Activated T-helper 2 cell treated with anti-CD3 and anti-CD28 coated beads, Interferon-gamma antibody, Interleukin-2, Interleukin-4, amounts not matched to agents 10 μg/mL and 5 μg/mL and 100 μg/mL, durations not matched to agents 14 hours and 24 hours and 36 hours (primary cell): ENCODE measurements around the gene RNF157. TPM values are rescaled to one million over a fixed set of nuclear protein-coding genes. Genes with fewer than 3 reads are reported as not detected.
"Not testable (repeated sequence)": the region's sequence is repeated elsewhere in the genome, so short reads cannot be mapped to it uniquely, and the experiment has no call there.

Experiments used
- DNase-seq: peaks from one replicate; pipeline ENCODE4 v3.0.0; 2021; ENCODE audit warnings: low spot score
- H3K27ac Mint-ChIP-seq: one replicate; pipeline ENCODE4 v1.8.0; 2021; ENCODE audit warnings: mixed read lengths
- H3K27me3 Mint-ChIP-seq: one replicate; pipeline ENCODE4 v1.8.0; 2021; ENCODE audit warnings: low read depth, mixed read lengths
- H3K36me3 Mint-ChIP-seq: one replicate; pipeline ENCODE4 v1.8.0; 2021; ENCODE audit warnings: low read depth, mixed read lengths
- H3K4me1 Mint-ChIP-seq: one replicate; pipeline ENCODE4 v1.8.0; 2021; ENCODE audit warnings: low read depth, mixed read lengths
- H3K4me3 Mint-ChIP-seq: one replicate; pipeline ENCODE4 v1.8.0; 2021; ENCODE audit warnings: low read depth, mild to moderate bottlenecking, moderate library complexity, mixed read lengths
- H3K9me3 Mint-ChIP-seq: one replicate; pipeline ENCODE4 v1.8.0; 2021; ENCODE audit warnings: mixed read lengths
- intact Hi-C: fragments of 100-400 bp; cut with micrococcal nuclease; formaldehyde crosslinking; loops from one replicate; pipeline ENCODE4 v1.15.1; 2023
- total RNA-seq: library from RNA; stranded (reverse); gene quantifications from 2 replicates; pipeline ENCODE4 v1.2.3, GENCODE V29; 2022

Gene RNF157
- total RNA-seq, 1 donor from 2014 or later, result 34.3 TPM

DNA sequence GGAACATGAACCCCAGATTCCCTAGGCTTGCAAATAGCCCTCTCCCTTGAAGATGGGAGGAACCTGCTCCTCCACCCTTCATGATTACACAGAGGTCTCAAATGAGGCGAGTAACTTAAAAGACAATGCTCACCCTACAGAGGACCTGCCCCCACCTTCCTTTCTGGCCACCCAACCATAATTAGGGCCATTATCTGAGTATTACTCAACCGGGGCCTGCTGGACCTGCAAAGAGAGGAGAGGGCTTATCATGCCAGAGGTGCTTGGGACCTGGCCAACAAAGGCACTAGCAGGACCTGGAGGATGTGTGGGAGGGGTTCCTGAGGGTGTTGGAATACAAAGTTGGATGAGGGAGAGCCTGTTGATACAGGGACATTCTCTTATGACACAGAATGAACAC lies 42.4 kb downstream of the RNF157 start:
- Mint-ChIP-seq H3K4me1 (peaks cover 57% of the 10 kb centered on the region), H3K27ac (peak overlapping the region; percentile 1), H3K36me3 (peaks cover 55% of the 10 kb centered on the region), H3K4me3 (no peak overlapping the region), H3K27me3 (no peaks in the 10 kb centered on the region), H3K9me3 (no peaks in the 10 kb centered on the region)
- intact Hi-C loops, result no loop called here
- DNase-seq, result no peak

DNA sequence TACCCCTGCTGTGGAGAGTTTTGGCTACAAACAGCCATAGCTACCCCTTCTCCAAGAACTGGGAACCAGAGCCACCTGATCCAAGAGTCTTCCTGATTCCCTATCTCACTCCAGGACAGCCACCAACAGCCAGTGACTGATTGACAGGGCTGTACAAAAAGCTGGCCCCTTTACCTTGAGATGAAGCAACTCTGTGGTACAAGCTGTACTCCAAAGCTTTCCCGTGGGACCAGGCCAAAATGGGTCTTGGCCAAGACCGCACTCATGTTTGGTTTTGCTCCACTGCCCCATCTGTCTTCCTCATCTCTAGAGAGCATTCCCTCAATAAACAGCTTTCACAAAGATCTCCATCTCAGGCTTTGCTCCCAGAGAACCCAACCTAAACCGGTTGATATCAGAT lies 43.6 kb downstream of the RNF157 start:
- DNase-seq, result no peak
- no peaks in the 10 kb centered on the region for H3K27me3 Mint-ChIP-seq
- H3K4me3 Mint-ChIP-seq, result no peak overlapping the region
- peaks cover 65% of the 10 kb centered on the region for H3K4me1 Mint-ChIP-seq
- H3K27ac Mint-ChIP-seq, result no peak overlapping the region
- peaks cover 54% of the 10 kb centered on the region for H3K36me3 Mint-ChIP-seq
- no peaks in the 10 kb centered on the region for H3K9me3 Mint-ChIP-seq
- intact Hi-C loops, result no loop called here

DNA sequence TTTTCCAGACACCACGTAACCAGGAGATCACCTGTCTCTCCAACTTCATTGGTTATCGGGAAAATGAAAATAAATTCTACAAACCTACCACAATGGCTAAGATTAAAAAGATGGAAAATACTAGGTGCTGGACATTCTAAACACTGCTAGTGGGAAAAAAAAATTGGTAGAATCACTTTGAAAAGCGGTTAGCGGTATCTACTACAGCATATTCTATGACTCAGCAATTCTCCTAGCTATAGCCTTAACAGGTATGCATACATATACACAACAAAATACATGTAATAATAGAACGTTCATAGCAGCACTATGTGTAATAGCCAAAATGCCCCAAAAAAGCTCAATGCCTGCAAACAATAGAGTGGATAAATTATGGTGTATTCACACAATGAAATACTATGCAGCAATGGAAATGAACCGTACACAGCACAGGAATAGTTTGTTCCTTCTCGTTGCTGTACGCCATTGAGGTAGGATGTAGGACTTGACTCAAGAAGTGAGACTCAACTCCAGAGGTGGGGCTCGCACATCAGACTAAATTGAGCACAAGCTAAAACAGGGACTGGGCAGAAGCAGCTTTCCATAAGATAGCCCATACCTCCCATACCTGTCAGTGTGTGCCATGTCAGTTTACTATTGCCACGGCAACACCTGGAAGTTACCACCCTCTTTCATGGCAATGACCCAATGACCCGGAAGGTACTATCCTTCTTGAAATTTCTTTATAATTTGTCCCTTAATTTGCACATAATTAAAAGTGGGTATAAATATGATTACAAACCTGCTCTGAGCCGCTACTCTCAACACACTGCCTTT lies 44.8 kb downstream of the RNF157 start:
- intact Hi-C loops, result no loop called here
- no peak overlapping the region for H3K27ac Mint-ChIP-seq
- H3K4me1 Mint-ChIP-seq, result peaks cover 65% of the 10 kb centered on the region

DNA sequence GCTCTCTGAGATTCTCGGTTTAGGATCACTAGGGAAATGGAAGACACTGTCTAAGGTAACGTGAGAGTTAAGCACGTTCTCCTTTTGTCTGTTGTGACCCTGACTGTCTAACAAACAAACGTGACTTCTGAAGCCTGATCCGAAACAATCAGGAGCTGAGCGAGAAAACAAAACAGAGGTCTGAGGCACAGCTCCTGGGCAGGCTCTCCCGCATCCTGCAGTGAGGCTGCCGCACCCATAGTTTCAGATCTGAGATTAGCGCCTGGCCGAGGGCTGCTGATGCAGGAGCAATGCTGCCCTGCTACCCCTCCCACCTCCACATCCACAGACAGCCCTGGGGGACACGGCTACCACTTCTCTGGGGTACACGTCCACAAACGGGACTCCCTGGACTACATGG lies 46.7 kb downstream of the RNF157 start:
- Mint-ChIP-seq H3K27me3 (no peaks in the 10 kb centered on the region), H3K4me3 (peak overlapping the region; percentile 50), H3K36me3 (peaks cover 40% of the 10 kb centered on the region), H3K9me3 (no peaks in the 10 kb centered on the region), H3K27ac (peak overlapping the region; percentile 97), H3K4me1 (peaks cover 62% of the 10 kb centered on the region)
- DNase-seq, result peak; percentile 63
- intact Hi-C loops, result loop anchor here (2.0 kb wide), 1 partner anchor 123 kb away; no protein-coding TSS in a partner anchor

More for the DNA sequence above, 44.8 kb downstream of the RNF157 start:
- DNase-seq, result no peak
- Mint-ChIP-seq H3K27me3 (no peaks in the 10 kb centered on the region), H3K4me3 (no peak overlapping the region), H3K9me3 (no peaks in the 10 kb centered on the region), H3K36me3 (peaks cover 49% of the 10 kb centered on the region)

DNA sequence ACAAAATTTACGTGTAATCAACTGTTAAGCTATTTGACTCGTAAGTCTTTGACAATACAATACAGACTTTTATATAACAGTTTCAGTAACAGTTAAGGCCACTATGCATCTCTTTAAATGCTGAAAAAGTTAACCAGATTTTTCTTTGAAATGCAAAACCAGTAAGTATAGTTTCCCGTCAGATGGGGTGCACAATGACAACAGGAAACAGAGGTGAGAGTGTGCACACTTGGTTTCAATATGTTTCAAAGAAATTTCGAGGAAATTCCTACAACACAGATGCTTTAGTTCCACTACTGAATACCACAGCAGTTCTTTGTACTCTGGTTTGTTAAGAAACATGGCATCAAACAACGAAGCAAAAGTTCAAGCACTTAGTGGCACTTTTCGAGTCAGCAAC lies 48.4 kb downstream of the RNF157 start:
- Mint-ChIP-seq H3K4me3 (peak overlapping the region; percentile 69), H3K4me1 (peaks cover 59% of the 10 kb centered on the region), H3K27me3 (no peaks in the 10 kb centered on the region), H3K9me3 (no peaks in the 10 kb centered on the region), H3K36me3 (peaks cover 37% of the 10 kb centered on the region), H3K27ac (peak overlapping the region; percentile 97)
- peak; percentile 59 for DNase-seq
- intact Hi-C loops, result loop anchor here (1.0 to 2.0 kb wide), 6 partner anchors 13 to 121 kb away; no protein-coding TSS in a partner anchor

DNA sequence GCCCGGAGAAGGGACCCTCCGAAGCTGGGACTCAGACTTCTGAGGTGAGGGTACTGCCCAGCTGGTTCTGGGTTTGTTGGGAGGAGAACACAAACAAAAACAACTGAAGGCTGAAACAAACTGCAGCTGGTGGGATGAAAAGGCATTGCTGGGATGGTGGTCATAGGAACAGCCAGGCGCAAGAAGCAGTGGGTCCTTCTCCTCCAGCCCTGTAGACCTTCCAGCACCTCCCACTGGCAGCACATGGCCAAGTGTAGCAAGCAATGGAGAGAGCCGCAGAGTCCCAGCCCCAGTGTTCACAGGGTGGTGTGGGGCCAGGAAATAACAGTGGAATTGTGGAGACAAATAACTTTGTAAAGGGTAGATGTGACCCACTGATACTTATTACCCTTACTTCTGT lies 50.6 kb downstream of the RNF157 start:
- H3K27ac Mint-ChIP-seq, result peak overlapping the region; percentile 96
- peaks cover 31% of the 10 kb centered on the region for H3K36me3 Mint-ChIP-seq
- H3K27me3 Mint-ChIP-seq, result no peaks in the 10 kb centered on the region
- intact Hi-C loops, result loop anchor here (5.0 kb wide), 1 partner anchor 308 kb away; no protein-coding TSS in a partner anchor
- peaks cover 61% of the 10 kb centered on the region for H3K4me1 Mint-ChIP-seq
- no peaks in the 10 kb centered on the region for H3K9me3 Mint-ChIP-seq
- DNase-seq, result no peak
- no peak overlapping the region for H3K4me3 Mint-ChIP-seq

DNA sequence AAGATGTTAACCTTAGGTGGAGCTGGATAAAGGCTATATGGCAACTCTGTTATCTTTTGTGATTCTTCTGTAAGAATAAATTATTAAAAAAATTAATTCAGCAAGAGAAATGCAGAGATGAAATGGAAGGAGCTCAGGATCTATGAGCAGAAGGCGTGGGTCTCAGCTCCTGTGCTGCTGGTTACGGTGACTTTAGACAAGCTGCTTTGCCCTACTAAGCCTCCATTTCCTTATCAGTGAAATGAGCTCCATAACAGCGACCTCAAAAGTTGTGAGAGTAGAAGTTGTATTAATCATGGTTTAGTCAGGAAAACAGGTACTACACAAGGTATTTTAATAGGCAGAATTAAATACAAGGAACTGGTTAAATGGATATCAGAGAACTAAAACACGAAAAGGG lies 51.0 kb downstream of the RNF157 start:
- H3K4me1 Mint-ChIP-seq, result peaks cover 62% of the 10 kb centered on the region
- H3K27ac Mint-ChIP-seq, result peak overlapping the region; percentile 96
- H3K9me3 Mint-ChIP-seq, result no peaks in the 10 kb centered on the region
- DNase-seq, result no peak
- no peaks in the 10 kb centered on the region for H3K27me3 Mint-ChIP-seq
- peaks cover 33% of the 10 kb centered on the region for H3K36me3 Mint-ChIP-seq
- intact Hi-C loops, result loop anchor here (5.0 kb wide), 1 partner anchor 308 kb away; no protein-coding TSS in a partner anchor
- peak overlapping the region; percentile 69 for H3K4me3 Mint-ChIP-seq

DNA sequence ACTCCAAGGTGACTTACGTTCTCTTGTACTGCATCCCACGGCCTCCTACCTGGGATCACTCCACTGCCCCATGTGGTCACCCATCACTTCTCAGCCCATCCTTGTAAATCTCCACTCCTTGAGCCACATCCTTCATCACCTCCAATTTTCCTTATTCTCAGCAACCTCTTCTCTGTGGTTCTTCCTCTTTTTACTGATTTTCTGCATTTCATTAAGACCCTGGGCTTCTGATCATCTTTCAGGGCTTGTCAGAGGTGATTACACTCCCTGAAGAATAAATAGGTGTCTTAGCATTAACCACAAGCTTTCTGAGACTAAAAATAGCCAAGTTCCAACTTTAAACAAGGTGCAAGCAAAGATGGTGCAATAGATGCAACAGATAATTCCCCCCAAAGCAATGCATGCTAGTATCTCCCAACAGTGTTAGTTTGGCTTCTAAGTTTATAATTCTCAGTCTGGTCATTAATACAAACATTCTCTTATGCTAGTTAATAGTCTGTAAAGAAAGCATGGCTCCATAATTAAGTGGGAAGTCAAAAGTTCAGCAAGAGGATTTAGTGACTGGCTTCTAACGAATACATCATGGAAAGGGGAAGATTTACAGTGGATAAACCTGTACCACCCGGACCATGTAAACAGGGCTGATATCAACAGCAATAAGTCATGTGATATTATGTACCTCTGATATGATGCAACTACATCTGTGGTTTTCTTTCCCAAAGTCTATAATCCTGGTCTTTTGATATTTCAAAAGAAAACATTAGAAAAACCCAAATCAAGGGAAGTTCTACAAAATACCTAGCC lies 51.9 kb downstream of the RNF157 start:
- Mint-ChIP-seq H3K4me3 (no peak overlapping the region), H3K9me3 (no peaks in the 10 kb centered on the region), H3K27ac (peak overlapping the region; percentile 42), H3K4me1 (peaks cover 55% of the 10 kb centered on the region), H3K36me3 (peaks cover 30% of the 10 kb centered on the region), H3K27me3 (no peaks in the 10 kb centered on the region)
- intact Hi-C loops, result loop anchor here (5.0 kb wide), 1 partner anchor 309 kb away; no protein-coding TSS in a partner anchor
- DNase-seq, result no peak

DNA sequence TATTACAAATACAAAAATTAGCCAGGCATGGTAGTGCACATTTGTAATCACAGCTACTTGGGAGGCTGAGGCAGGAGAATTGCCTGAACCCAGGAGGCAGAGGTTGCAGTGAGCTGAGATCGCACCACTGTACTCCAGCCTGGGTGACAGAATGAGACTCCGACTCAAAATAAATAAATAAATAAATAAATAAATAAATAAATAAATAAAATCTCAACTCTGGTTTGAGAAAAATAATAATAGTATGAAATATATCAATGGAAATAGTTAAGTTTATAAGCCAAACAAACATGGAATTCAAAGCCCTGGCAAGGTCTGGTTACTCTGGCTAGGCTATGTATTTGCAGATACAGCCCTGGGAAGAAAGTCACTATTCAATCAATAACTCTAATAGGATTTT lies 53.5 kb downstream of the RNF157 start:
- not testable (repeated sequence) for H3K4me3 Mint-ChIP-seq, H3K27me3 Mint-ChIP-seq, H3K9me3 Mint-ChIP-seq, H3K27ac Mint-ChIP-seq, DNase-seq
- Mint-ChIP-seq H3K36me3 (peaks cover 25% of the 10 kb centered on the region), H3K4me1 (peaks cover 48% of the 10 kb centered on the region)
- intact Hi-C loops, result loop anchor here (5.0 kb wide), 1 partner anchor 311 kb away; no protein-coding TSS in a partner anchor

DNA sequence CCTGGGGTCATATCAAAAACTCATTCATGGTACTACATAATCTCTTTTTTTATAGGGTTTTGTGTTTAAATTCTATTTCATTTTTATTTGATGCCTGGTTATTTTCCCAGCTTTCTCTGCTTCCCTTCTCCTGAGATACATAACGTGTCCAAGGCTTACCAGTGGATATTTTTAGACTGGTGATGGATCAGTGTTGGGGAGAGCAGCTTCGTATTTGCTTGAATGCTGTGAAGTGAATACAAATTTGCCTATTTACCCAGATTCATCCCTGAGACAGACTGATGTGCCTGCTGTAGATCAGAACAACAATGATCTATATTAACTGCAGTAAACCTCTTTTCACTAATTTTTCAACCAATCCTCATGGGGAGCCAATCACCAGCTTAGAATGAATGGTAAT lies 56.0 kb downstream of the RNF157 start:
- intact Hi-C loops, result loop anchor here (5.0 kb wide), 1 partner anchor 42 kb away; the partner anchor contains the start of gene FOXJ1
- peaks cover 34% of the 10 kb centered on the region for H3K36me3 Mint-ChIP-seq
- no peak for DNase-seq
- no peaks in the 10 kb centered on the region for H3K27me3 Mint-ChIP-seq
- peaks cover 58% of the 10 kb centered on the region for H3K4me1 Mint-ChIP-seq
- no peak overlapping the region for H3K4me3 Mint-ChIP-seq
- H3K27ac Mint-ChIP-seq, result no peak overlapping the region
- no peaks in the 10 kb centered on the region for H3K9me3 Mint-ChIP-seq

DNA sequence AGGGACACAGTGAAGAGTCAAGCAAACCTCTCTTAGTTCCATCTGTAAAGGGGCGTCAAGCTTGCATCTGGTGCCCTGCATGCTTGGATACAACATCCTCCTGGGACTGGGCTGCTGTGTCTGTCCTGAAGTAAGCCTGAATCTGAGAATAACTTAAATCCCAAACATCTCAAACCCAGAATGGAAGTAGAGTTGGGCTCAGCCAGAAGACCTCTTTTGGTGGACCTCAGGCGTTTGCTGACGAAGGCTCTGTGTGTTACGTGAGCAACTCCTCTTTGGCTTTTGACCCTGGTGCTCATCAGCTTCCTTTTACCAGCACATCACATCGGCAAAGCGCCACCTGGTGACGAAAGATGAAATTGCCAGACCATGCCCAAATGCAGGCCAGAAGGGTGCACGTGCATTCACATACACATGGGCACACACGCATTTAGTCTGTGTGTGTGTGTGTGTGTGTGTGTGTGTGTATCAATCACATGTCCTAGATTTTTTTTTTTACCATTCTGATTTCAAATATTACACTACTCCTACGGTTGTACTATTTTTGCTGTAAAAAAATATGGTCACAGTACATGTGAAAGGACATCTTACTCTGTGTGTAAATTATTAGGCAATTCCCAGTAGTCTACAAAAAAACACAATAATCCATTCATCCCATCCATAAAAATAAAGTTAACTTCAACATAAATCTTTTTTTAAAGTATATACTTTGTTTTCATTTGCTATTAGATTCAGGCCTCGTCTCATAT lies 58.1 kb downstream of the RNF157 start:
- H3K27me3 Mint-ChIP-seq, result no peaks in the 10 kb centered on the region
- peak; percentile 92 for DNase-seq
- peak overlapping the region; percentile 90 for H3K27ac Mint-ChIP-seq
- peaks cover 51% of the 10 kb centered on the region for H3K4me1 Mint-ChIP-seq
- intact Hi-C loops, result loop anchor here (2.0 to 5.0 kb wide), 3 partner anchors 40 to 91 kb away; partner anchors contain the start of gene FOXJ1
- H3K4me3 Mint-ChIP-seq, result peak overlapping the region; percentile 30
- H3K9me3 Mint-ChIP-seq, result no peaks in the 10 kb centered on the region
- H3K36me3 Mint-ChIP-seq, result peaks cover 20% of the 10 kb centered on the region
